GM18520 (cell line): ENCODE measurements around the gene CRKL.
"Not testable (repeated sequence)": the region's sequence is repeated elsewhere in the genome, so short reads cannot be mapped to it uniquely, and the experiment has no call there.

Experiments used
- ATAC-seq: cut with Tn5 transposase; IDR thresholded peaks from one replicate; pipeline ENCODE4 v1.9.1; 2021; ENCODE audit not compliant: unreplicated experiment

The CRKL gene, protein sequence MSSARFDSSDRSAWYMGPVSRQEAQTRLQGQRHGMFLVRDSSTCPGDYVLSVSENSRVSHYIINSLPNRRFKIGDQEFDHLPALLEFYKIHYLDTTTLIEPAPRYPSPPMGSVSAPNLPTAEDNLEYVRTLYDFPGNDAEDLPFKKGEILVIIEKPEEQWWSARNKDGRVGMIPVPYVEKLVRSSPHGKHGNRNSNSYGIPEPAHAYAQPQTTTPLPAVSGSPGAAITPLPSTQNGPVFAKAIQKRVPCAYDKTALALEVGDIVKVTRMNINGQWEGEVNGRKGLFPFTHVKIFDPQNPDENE

DNA sequence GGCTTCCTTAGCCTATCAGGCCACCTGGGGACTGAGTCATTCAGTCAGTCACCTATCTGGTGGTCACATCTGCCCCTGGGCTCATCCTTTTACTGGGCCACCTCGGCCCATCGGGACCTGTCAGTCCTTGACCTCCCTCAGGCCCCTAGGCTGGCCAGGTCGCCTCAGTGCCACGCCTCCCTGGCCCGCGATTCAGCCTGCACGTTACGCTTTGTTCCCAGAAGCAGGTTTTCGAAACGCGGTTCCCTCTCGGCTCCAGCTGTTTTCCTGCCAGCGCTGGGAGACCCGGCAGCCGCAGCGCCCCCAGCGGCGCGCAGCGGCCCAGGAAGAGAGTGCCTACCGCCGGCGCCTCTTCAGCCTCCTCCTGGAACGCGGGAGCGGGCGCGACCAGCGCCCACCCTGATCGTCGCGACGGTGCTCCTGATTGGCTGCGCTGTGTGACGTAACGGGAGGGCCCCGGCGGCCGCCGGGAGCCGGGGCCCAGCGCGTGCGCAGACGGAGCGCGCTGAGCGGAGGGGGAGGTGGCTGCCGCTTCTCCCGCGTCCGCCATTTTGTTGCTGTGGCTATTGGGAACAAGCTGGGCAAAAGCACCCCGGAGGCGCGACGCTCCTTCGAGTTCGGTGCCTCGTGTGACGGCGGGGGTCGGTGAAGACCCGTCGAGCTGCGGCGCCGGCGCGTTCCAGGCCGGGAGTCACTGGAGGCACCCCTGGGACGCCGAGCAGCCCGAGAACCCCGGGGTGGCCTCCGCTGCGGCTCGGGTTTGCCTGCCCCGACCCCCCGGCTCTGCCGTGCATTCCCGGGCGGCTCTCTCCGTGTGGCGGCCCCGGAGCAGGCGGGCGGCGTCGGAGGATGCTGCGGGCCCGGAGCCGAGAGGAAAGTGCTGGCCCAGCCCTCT is at the start of gene CRKL:
Gene CRKL (plus strand): TSS at position 492 of the 895 bp plus-strand sequence. CDS start 528 bp downstream, outside the sequence.
- peak; percentile 93 for ATAC-seq

DNA sequence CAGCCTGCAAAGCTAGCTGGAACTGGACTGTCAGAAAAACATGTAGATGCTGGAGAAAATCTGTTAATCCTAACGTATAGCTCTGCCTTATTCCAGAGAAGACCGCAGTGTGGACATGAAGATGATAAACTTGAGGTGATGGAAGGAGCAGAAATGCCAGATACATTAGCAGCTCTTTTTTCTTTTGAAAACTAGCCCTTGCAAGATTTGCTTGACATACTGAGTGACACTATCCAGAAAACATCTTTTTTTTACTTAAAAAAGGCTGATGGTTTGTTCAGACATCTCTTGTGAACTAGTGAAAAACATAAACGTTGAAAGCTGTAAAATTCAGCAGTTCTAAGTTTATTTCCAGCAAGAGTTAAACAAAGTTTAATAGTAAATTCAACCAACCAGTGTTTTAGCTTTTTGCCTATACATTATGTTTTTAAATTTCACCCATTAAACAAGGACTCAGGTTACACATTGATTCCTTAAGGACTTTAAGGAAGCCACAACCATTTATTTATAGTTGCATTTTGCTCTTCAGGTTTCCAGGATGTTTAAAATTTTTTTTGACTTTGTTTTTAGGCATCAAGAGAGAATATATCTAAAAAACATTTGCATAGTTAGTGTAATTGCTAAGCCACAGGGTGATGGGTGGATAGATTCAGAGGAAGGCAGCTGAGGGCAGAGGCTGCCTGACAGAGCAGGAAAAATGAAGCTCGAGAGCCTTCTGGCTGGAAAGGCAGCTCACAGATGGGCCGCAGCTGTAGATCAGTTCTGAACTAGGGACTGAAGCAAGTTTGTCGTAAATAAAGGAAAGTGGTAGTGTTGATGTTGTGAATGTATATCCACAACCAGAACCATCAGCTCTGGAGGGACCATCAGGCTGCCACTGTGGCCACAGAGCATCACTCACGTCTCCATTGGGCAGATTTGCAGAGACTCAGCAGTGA is 48.9 kb upstream of the CRKL start:
- ATAC-seq: no peak

DNA sequence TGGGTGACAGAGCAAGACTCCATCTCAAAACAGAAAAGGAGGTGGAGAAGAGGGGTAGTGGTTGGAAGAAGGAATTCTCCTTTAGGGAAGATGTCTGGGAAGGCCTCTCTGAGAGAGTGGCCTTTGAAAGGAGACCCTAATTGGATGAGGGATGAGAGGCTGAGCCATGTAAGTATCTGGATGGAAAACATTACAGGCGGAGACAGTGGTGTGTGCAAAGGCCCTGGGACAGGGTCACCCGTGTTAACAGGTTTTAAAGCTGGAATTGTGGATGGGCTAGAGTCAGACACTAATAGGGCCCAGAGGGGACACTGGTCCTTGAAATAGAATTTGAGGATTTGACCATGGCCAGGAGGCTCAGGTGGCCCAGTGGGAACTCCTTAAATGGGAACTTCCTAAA is 48.0 kb upstream of the CRKL start:
- ATAC-seq: no peak

DNA sequence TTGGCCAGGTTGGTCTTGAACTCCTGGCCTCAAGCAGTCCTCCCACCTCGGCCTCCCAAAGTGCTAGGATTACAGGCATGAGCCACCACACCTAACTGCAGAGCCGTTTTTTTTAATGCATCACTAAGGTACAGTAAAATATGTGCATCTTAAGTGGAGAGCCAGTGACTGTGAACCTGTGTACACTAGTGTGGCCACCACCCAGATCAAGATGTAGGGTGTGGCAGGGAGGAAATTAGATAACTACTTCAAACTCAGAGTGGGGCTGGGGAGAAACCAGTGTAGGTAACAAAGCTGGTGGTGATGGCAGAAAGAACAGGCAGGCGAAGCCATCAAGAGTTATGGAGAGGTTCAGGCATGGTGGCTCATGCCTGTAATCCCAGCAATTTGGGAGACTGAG is 44.0 kb upstream of the CRKL start:
- no peak for ATAC-seq

DNA sequence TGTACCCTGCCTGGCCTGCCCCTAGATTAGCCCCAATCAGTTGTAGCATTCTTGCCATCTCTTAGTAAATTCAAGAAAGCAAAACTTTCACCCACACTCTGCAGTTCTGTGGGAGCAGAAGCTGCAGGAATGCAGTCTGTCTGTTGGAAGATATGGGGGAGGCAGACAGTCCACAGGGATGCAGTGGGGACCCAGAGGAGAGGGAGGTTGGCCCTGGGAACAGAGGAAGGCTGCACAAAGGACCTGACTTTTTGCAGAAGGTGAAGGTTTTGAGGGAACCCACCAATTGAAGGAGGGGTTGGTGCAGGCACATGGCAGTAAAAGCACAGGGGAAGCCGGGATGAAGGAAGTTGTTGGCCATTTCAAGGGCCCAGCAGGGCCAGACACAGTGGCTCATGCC is 41.9 kb upstream of the CRKL start:
- no peak for ATAC-seq

DNA sequence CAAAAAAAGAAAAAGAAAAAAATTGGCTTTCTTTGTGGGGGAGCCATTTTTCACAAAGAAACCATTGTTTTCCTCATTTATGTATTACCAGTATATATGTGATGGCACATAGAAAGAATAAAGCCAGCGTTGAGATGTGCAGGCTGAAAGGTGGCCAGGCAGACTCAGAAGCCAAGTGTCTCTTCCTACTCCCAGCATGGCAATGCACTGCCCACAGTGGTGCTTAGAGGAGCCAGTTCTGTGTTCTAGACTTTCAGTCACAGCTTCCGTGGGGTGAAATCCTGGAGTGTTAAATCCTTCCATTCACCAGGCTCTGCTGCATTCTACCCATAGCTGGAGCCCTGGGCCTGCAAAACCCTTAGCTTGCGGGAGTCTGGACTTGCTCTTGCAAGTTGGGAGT is 39.5 kb upstream of the CRKL start:
- no peak for ATAC-seq

DNA sequence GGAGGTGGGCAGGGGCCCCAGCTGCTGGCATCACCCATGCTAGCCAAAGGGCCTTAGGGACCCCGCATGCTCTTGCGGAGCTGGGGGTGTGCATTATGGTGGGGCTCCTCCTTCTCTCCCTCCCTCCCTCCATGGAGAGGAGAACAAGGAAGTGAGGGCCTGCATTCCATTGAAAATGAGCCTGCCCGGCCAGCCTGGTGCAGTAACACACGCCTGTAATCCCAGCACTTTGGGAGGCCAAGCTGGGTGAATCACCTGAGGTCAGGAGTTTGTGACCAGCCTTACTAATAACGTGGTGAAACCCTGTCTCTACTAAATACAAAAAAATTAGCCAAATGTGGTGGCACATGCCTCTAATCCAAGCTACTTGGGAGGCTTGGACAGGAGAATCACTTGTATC is 36.0 kb upstream of the CRKL start:
- no peak for ATAC-seq

DNA sequence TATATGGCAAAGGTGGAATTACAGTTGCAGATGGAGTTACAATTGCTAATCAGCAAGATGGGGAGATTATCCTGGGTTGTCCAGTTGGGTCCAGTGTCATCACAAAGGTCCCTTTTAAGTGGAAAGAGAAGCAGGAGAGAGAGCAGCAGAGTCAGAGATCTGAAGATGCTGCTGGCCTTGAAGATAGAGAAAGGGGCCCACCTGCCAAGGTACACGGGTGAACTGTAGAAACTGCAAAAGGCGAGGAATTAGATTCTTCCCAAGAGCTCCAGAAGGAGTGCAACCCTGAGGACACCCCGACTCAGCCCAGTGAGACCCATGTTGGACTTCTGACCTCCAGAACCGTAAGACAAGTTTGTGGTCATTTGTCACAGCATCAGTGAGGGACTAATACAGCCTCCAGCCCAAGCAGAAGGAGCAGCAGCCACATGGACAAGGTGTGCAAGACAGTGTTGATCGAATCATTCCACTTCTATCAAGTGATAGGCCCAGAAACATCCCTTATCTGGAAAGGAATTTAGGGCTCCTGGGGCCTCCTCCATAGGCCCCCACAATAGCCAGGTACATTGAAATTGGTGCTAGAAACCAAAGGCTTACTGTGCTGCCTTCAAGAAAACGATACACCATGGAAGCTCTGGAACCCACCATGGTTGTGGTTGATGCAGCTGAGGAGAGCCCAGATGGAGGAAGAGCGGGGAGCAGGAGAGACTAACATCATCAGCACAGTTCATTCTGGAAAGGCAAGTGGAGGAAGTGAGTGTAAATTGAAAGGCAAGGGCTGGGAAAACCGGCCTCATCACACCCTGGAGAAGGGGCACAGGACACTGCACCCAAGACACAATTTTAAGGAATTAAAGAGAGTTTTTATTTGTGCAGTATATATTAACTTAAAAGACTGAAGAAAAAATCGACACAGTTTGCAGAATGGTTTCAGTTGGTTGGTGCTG is 35.1 kb upstream of the CRKL start:
- no peak for ATAC-seq

DNA sequence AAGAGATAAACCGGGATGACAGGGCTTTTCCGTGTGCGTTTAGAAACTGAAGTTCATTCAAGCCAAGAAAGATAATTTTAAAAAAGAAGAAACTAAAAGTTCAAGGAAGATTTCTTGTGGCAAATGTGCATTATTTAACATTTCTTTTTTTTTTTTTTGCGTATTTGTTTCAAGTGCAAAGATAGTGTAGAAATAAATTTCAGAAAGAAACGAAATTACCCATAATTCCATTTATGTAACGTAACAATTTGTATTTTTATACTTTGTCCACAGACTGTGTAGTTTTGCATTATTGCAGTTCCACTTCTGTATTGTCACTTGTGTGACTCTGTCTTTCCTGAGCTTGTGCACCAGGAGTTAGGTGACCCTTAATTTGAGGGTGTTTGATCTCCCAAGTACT is 34.4 kb upstream of the CRKL start:
- no peak for ATAC-seq

DNA sequence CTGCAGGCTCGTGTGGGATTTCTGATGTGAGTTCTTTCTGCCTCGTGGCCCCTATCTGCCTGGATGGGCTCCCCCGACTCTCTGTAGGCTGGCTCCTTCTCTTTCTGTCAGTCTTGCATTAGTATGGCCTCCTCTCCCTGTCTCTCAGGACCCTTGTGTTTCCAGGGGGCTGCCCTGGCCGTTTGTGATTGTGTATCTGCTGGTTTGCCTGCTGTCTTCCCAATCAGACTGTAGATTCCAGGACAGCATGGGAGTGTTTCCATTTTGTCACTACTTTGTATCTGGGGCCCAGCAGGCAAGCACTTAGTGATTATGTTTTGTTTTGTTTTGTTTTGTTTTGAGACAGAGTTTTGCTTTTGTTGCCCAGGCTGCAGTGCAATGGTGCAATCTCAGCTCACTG is 32.8 kb upstream of the CRKL start:
- ATAC-seq: no peak

DNA sequence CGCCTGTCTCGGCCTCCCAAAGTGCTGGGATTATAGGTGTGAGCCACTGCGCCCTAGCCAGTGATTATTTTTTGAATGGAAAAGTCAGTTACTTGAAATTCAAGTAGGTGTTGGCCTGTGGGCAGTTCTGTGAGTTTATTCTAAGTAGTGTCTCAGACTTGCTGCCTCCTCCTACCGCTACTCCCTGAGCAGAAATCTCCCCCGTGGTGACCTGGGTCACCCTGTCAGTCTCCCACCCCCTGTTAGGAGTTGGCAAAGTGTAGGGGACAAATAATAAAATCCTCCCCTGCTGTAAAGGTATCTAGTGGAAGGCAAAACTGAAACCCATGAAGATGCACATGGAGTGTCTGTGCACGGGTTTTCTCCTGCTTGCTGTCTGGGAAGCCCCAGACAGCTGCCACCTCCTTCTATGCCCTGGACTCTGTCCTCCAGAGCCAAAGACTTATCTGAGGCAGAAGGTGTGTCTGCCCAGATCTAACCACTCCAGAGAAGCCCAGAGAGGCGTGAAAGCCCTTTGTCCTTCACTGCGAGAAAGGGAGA is 32.1 kb upstream of the CRKL start:
- ATAC-seq: no peak

DNA sequence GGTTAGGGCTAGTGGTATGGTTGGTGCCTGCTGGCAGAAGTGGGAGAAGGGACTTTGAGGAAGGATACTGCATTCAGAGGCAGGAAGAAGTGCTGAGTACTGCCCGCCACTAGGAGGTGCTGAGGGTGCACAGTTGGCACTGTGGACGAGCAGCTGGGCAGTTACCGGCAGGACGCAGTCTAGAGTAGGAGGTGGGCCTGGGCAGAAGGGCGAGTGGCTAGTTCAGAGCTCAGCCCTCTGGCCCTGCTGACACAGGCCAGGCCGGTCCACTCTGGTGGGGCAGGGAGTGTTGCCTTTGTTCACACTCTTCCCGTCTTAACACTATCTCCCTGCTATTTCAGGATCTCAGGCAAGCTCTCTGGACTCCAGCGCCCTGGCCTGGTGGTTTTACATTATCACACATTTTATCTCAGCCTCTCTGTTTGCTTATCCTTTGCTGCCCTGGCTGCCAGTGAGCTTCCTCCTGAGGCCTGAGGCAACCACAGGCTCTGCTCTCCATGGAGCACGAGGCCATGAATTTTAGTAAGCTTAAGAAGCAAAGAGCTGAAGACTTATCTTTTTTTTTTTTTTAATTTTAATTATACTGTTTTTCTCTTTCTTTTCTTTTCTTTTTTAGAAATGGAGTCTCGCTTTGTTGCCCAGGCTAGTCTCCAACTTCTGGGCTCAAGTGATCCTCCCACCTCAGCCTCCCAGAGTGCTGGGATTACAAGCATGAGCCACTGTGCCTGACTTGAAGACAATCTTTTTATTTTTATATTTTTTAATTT is 31.5 kb upstream of the CRKL start:
- ATAC-seq: no peak

DNA sequence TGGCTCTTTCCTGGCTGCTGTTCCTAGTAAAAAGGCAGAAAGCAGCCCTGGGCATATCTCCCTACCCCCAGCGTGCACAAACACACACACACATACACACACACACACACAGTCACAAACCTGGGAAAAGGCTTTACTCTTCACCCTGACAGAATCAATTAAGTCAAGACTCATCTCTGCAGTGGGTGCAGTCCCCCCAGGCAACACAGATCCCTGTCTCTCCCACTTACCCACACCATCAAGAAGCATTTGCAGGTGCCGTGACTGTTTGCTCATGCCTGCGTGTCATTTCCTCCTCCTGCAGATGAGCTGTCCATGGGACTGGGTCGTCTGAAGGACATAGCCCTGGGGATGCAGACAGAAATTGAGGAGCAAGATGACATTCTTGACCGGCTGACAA is 29.8 kb upstream of the CRKL start:
- no peak for ATAC-seq

DNA sequence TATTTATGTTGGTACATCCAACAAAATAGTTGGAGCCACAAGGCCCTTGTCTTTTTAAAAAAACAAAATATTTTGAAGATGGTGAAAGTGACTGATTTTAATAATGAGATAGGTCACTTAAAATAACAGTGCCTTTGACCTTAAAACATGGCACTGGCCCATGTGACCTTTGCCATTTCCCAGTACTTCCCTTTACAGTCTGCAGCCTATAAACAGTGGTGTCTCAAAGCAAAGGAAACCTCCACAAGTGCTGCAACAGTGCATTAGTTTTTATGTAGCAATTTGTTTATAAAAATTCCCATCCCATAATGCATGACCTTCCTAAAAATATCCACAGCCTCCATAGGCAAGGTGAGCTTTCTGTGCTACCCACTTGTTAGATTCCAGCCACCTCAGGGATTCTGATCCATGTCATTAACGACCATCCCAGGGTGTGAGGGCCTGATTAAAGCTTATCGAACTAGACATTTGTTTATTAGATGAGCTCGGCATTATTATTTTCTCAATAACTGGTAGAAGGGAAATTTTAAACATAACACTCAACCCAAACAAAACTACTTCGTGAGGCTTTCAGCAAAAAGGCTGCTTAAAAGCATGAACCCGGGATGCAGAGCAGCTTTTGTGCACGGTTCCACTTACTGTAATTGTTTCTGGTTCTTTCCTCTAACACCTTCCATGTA is 28.0 kb upstream of the CRKL start:
- no peak for ATAC-seq

DNA sequence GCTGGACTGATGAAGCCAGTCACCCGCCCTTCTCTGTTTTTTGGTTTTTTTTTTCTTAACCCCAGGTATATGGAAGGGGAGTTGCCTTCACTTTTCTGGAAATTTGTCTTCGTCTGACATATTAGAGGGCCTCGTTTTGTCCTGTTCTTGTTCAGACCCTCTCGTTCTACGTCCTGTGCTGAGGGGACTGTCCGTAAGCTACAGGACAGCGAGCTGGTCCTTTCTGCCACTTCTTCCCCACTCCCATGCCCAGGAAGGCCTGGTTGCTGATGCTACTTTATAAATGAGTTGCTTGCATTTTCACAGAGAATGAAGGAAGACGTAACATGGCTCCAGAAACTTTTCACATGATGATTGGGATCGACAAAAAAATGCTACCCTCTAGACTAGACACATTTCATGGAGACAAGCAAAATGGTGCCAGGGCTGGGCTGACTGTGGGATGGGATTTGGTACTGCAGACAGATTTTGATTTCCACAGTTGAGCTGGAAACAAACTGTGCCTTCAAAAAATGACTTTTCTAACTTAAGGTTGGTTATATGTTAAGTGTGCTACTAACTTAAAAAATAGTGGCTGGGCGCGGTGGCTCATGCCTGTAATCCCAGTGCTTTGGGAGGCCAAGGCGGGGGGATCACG is 27.2 kb upstream of the CRKL start:
- ATAC-seq: no peak

DNA sequence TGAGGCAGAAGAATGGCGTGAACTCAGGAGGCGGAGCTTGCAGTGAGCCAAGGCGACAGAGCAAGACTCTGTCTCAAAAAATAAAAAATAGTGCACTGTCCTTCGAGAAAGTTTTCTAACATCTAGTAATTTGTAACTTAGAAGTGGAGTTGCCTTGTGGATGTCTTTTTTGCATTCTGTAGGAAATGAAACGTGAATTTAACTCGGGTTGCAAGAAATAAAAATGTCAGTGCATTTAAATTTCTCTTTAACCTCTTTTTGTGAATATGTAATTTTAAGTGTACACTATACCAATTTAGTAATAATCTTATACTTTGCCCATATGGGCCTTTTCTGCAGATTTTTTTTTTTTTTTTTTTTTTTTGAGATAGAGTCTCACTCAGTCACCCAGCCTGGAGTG is 26.2 kb upstream of the CRKL start:
- no peak for ATAC-seq

DNA sequence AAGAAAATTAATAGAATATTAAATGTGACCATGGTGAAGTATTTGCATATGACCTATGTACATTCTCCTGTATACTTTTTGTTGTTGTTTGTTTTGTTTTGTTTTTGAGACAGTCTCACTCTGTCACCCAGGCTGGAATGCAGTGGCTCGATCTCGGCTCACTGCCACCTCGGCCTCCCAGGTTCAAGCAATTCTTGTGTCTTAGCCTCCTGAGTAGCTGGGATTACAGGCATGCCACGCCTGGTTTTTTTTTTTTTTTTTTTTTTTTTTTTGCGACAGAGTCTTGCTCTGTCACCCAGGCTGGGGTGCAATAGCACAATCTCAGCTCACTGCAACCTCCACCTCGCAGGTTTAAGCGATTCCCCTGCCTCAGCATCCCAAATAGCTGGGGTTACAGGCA is 19.5 kb upstream of the CRKL start:
- not testable (repeated sequence) for ATAC-seq

DNA sequence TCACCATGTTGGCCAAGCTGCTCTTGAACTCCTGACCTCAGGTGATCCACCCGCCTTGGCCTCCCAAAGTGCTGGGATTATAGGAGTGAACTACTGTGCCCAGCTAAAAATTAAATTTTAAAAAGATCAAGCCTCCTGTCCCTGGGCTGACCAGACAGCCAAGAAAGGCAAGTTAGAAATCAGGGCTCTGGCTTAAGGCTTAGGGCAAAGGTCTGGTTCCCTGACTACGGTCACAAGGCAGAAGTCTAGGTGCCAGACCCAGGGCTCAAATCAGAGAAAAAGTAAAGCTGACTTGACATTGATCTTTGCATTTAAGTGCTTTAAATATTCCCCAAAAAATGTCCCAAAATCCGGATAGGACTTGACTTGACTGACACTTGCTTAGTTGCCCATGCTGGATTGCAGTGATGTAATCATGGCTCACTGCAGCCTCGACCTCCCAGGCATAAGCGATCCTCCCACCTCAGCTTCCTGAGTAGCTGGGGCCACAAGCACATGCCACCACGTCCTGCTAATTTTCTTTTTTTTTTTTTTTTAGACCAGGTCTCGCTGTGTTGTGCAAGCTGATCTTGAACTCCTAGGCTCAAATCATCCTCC is 17.3 kb upstream of the CRKL start:
- no peak for ATAC-seq
